Measurements from ENCODE around the gene MAN1A1. TPM values are rescaled to one million over a fixed set of nuclear protein-coding genes. Genes with fewer than 3 reads are reported as not detected.

Gene MAN1A1
- total RNA-seq, 4 donors from 2014 or later = 210 to 247 (median 229) TPM

DNA sequence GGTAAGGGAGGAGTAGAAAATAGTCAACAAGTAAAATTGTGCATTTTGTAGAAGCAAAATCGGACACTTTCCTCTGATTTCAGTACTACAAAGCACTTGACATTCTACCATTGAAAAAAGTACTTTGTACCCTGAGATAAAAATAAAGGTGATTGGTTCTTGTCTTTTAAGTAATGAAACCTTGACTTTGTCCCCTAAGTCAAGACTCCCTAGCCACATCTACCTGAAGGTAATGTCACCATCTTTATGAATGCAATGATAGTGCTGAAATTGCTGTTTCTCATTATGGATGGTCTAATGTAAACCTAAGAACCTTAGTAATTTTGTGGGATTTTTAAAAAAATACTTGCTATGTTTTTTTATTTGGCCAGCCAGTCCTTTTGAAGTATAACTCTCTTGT lies 2.4 kb upstream of the MAN1A1 start:
- ATAC-seq (ENCODE audit: low FRiP score) = no peak
- DNase-seq (ENCODE audit: low spot score) = no peak
- TF ChIP-seq, protein P1, sequence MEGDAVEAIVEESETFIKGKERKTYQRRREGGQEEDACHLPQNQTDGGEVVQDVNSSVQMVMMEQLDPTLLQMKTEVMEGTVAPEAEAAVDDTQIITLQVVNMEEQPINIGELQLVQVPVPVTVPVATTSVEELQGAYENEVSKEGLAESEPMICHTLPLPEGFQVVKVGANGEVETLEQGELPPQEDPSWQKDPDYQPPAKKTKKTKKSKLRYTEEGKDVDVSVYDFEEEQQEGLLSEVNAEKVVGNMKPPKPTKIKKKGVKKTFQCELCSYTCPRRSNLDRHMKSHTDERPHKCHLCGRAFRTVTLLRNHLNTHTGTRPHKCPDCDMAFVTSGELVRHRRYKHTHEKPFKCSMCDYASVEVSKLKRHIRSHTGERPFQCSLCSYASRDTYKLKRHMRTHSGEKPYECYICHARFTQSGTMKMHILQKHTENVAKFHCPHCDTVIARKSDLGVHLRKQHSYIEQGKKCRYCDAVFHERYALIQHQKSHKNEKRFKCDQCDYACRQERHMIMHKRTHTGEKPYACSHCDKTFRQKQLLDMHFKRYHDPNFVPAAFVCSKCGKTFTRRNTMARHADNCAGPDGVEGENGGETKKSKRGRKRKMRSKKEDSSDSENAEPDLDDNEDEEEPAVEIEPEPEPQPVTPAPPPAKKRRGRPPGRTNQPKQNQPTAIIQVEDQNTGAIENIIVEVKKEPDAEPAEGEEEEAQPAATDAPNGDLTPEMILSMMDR (IDR thresholded peaks at IDR 0.05) = no peak

DNA sequence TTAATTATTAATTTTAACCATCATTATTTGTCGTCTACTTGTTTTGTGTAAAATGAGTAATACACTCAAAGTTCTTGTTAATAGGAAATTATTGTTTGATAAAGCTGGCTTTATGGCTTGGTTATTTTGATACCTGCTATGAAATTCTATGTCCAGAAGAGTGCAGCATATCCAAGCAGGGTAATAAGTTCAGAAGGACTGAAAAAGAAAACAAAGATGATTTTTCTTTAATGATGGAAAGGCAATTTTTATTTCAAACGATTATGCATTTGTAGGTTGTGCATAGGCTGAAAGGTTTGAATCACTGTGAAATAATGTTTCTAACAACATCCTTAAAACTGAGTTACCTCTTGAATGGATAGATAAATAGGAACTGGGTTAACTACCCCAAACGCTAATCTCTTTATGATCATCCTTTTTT lies 1.4 kb upstream of the MAN1A1 start:
- DNase-seq (ENCODE audit: low spot score) (no peak), ATAC-seq (ENCODE audit: low FRiP score) (no peak)
- TF ChIP-seq, protein P1 (IDR thresholded peaks at IDR 0.05) = no peak

DNA sequence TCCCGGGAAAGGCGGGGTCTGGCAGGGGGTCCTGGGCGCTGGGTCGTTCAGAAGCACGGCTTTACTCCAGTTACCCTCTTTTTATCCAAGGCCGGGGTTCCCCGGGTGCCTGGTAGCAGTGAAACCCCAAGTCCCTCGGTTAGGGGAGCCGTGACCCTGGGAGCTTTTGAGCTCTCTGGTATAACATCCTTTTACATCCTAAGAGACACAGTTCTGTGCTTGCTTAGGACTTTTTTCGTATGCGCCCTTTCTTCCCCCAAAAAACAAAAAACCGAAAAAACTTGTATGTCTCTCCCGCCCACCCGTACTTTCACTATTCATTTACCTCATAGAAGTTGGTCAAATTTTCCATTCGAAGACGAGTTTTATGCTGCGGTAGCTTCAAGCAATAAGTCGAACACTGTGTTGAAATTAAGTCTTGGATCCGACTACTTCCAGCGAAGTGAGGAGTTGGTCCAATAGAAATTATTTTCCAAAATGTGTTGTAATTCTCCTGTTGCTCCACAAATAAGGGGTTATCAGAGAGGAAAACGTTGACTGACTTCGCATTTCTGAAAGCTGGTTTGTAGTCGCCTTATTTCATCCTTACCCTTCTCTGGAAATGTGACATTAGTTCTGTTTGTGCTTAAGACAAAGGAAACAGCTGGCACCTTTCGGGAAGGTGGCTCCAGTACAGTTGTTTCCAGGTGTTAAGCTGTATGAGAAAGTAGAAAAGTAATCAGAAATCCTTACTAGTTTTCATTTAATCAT lies 816 bp upstream of the MAN1A1 start:
- ATAC-seq (ENCODE audit: low FRiP score) (peak; percentile 43), DNase-seq (ENCODE audit: low spot score) (no peak)
- TF ChIP-seq, protein P1 (IDR thresholded peaks at IDR 0.05) = no peak

DNA sequence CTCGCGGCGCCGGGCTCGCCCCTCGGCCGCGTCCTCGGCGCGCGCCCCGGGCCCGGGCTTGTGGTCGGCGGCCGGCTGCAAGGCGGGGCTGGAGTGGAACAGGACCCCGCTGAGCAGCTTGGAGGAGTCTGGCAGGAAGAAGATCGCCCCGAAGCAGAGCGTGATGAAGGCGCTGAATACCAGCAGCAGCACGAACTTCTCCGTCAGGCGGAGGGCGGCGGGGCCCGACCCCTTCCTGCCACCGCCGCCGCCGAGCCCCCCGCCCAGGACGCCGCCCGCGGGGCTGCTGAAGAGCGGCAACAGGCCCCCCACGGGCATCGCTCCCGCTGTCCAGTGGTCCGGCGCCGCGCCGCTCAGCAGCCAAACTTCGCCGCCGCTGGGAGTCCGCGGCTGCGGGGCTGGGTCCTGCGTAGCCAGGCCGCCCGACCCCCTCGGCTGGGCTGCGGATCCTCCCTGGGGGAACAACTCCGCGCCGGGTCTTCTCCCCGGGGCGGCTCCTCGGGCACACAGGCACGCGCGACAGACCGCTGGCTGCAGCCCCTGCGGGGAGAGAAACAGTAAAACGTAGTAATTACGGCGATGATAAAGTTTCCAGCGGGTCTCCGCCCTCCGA lies 707 bp downstream of the MAN1A1 start:
- TF ChIP-seq, protein P1 (IDR thresholded peaks at IDR 0.05) = no peak
- ATAC-seq (ENCODE audit: low FRiP score) (peak; percentile 5), DNase-seq (ENCODE audit: low spot score) (no peak)

DNA sequence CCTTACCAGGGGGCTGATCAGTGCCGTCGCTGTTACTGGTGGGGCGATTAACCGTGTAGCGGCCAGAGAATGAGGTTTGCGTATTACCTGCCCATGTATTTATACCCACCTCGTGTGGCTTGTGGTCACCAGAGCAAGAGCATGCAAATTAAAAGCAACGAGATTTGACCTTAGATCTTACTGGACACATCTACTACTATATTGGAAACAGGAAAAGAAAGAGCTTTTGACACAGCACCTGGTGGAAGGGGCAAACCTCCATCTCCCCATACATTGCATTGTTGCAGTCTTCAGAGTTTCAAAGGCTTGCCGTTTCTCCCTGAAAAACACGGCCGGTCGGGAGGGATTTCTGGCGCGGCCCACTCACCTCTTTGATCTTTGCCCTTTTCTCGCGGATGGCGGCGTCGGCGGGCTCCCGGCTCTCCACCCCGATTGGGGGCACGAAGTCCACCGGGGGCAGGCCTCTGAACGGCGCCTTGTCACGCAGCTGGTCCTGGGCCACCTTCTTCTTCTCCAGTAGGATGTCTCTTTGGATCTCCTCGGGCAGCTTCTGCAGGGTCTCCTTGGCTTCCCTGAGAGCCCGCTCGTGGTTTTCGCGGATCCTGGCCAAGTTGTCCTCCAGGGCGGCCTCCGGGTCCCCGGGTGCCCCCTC lies 1.3 kb downstream of the MAN1A1 start:
- TF ChIP-seq, protein P1 (IDR thresholded peaks at IDR 0.05) = no peak
- no peak for DNase-seq (ENCODE audit: low spot score)
- no peak for ATAC-seq (ENCODE audit: low FRiP score)

DNA sequence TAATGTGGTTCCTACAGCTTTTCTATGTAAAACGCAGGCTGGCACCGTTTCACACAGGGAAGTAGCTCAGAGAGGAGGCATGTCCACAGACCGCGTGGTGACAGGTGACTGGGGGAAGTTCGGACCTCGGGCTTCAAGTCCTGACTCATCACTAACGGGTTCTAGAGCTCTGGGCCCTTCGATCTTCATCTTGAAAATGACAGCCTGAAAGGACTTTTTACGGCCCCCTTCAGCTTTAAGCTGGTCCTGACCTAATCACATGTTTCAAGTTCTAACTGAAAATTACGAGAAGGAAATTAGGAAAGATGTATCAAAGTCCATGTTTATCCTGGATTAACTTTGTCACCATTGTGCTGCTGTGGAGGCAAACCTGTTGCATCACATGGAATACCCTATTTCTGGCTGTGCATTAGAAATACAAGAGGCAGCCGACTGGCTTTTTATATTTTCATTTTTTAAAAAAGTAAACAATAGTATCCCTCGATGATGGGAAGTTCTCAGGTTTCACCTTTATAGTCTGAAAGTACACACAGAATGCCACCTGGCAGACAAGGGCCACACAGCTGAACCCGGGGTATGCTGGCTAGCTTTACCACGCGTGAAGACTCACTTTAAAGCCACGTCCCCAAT lies 2.0 kb downstream of the MAN1A1 start:
- TF ChIP-seq, protein P1 (IDR thresholded peaks at IDR 0.05) = no peak
- ATAC-seq (ENCODE audit: low FRiP score) (no peak), DNase-seq (ENCODE audit: low spot score) (peak; percentile 32)

All from omental fat pad (tissue), 4 donors.